Keratinocyte (primary cell): ENCODE data around the gene SPINK13.

Source experiments
- EZH2 ChIP-seq: IDR thresholded peaks from one replicate; pipeline ENCODE4 v1.6.1; 2012; ENCODE audit warnings: inconsistent platforms, mild to moderate bottlenecking, low read length, moderate library complexity
- TF ChIP-seq, protein P1 (sequence below), 3 experiments: IDR thresholded peaks in 1 of 3; conservative IDR thresholded peaks in 1 of 3; optimal IDR thresholded peaks in 1 of 3; 2 replicates in 2 of 3; 3 replicates in 1 of 3; pipeline versions ENCODE3 to v1.5.1; 2011; ENCODE audit warnings: low read length in 3 of 3, mild to moderate bottlenecking in 3 of 3, moderate library complexity in 2 of 3, control low read depth in 1 of 3, inconsistent platforms in 1 of 3; ENCODE audit not compliant: insufficient read depth in 2 of 3; ENCODE audit errors: extremely low read depth in 1 of 3

DNA sequence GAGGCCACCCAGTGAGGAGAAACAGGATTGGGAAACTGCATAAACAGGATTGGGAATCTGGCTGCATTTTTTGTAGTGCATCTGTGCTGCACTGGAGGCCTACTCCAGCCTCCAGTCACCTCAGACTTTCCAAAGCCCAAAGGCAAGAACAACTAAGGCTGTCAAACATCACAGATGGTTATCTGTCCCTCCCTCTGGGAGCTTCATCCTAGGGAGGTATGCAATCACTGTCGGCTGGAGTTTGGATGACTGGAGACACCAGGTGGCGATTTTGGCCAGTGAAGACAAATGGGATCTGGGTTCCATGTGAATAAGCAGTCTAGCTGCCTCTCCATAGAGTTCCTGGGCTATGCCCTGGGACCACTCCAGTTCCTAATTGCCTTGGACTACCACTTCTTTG is 9.3 kb upstream of the SPINK13 start:
- TF ChIP-seq, protein P1, sequence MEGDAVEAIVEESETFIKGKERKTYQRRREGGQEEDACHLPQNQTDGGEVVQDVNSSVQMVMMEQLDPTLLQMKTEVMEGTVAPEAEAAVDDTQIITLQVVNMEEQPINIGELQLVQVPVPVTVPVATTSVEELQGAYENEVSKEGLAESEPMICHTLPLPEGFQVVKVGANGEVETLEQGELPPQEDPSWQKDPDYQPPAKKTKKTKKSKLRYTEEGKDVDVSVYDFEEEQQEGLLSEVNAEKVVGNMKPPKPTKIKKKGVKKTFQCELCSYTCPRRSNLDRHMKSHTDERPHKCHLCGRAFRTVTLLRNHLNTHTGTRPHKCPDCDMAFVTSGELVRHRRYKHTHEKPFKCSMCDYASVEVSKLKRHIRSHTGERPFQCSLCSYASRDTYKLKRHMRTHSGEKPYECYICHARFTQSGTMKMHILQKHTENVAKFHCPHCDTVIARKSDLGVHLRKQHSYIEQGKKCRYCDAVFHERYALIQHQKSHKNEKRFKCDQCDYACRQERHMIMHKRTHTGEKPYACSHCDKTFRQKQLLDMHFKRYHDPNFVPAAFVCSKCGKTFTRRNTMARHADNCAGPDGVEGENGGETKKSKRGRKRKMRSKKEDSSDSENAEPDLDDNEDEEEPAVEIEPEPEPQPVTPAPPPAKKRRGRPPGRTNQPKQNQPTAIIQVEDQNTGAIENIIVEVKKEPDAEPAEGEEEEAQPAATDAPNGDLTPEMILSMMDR (optimal IDR thresholded peaks at IDR 0.05 in 1 of 3, IDR thresholded peaks at IDR 0.05 in 1 of 3, conservative IDR thresholded peaks at IDR 0.05 in 1 of 3; ENCODE audit: extremely low read depth in 1 of 3, insufficient read depth in 2 of 3, low read length in 3 of 3) = no peak
- TF ChIP-seq EZH2 = no peak
